DOHH2 (cell line): ENCODE data around the gene ZCCHC12.

ENCODE experiments used
- H3F3A ChIP-seq: fragments of 200-600 bp; sonication (generic), shearing (Covaris generic); 2 replicates; pipeline ENCODE4 v1.6.0; 2016; ENCODE audit warnings: antibody characterized with exemption, mild to moderate bottlenecking; ENCODE audit not compliant: control insufficient read depth, insufficient read depth
- H3K27ac ChIP-seq: fragments of 200-600 bp; sonication (generic); 2 replicates; pipeline ENCODE4 v1.5.1; 2014; ENCODE audit warnings: low read depth, mild to moderate bottlenecking, low read length, moderate library complexity
- H3K27me3 ChIP-seq: fragments of 200-600 bp; sonication (generic); 2 replicates; pipeline ENCODE4 v1.6.1; 2014; ENCODE audit warnings: mild to moderate bottlenecking, low read length, mixed read lengths; ENCODE audit not compliant: control insufficient read depth
- H3K36me3 ChIP-seq: fragments of 200-600 bp; sonication (generic); 2 replicates; pipeline ENCODE4 v1.6.1; 2014; ENCODE audit warnings: mild to moderate bottlenecking, low read length, moderate library complexity, mixed read lengths; ENCODE audit not compliant: control insufficient read depth
- H3K4me1 ChIP-seq: fragments of 200-600 bp; sonication (generic); 2 replicates; pipeline ENCODE4 v1.6.1; 2014; ENCODE audit warnings: mild to moderate bottlenecking, low read length, mixed read lengths; ENCODE audit not compliant: control insufficient read depth
- H3K4me2 ChIP-seq: fragments of 200-600 bp; sonication (generic); 2 replicates; pipeline ENCODE4 v1.6.0; 2014; ENCODE audit warnings: mild to moderate bottlenecking, low read length, moderate library complexity
- H3K4me3 ChIP-seq: fragments of 200-600 bp; sonication (generic); 2 replicates; pipeline ENCODE4 v1.5.1; 2014; ENCODE audit warnings: mild to moderate bottlenecking, low read length, mixed read lengths
- H3K79me2 ChIP-seq: fragments of 200-600 bp; sonication (generic); 2 replicates; pipeline ENCODE4 v1.6.1; 2014; ENCODE audit warnings: mild to moderate bottlenecking, low read length, mixed read lengths; ENCODE audit not compliant: control insufficient read depth
- H3K9me2 ChIP-seq: fragments of 200-600 bp; sonication (generic); replicated peaks from 2 replicates; pipeline ENCODE4 v1.6.1; 2014; ENCODE audit warnings: mild to moderate bottlenecking, low read length, mixed read lengths; ENCODE audit not compliant: control insufficient read depth
- H3K9me3 ChIP-seq: fragments of 200-600 bp; sonication (generic); 2 replicates; pipeline ENCODE4 v1.6.1; 2014; ENCODE audit warnings: antibody characterized with exemption, low read length, mixed read lengths; ENCODE audit not compliant: control insufficient read depth, insufficient read depth
- H4K20me1 ChIP-seq: fragments of 200-600 bp; sonication (generic); 2 replicates; pipeline ENCODE4 v1.6.0; 2014; ENCODE audit warnings: low read depth, mild to moderate bottlenecking, antibody characterized with exemption, low read length, moderate library complexity; ENCODE audit not compliant: control insufficient read depth, insufficient read depth
- CTCF ChIP-seq: fragments of 200-600 bp; sonication (generic); IDR thresholded peaks from one replicate; pipeline ENCODE4 v1.5.1; 2014; ENCODE audit warnings: antibody characterized with exemption, mild to moderate bottlenecking, low read depth, low read length; ENCODE audit not compliant: poor library complexity, severe bottlenecking
- EZH2phosphoT487 ChIP-seq: fragments of 200-600 bp; sonication (generic); IDR thresholded peaks from 2 replicates; pipeline ENCODE4 v1.6.1; 2017; ENCODE audit warnings: borderline replicate concordance, mild to moderate bottlenecking, antibody characterized with exemption, low read length, moderate library complexity, mixed read lengths

Gene ZCCHC12

GRCh38 chrX:118855681-118856310, 32.2 kb downstream of the ZCCHC12 start:
- Histone ChIP-seq H3F3A (no peaks in the 10 kb centered on the region), H3K79me2 (no peaks in the 10 kb centered on the region), H3K4me1 (no peaks in the 10 kb centered on the region), H3K4me2 (no peak overlapping the region), H4K20me1 (no peaks in the 10 kb centered on the region), H3K4me3 (no peak overlapping the region), H3K9me3 (no peaks in the 10 kb centered on the region), H3K27me3 (no peaks in the 10 kb centered on the region), H3K27ac (no peak overlapping the region), H3K9me2 (no peaks in the 10 kb centered on the region), H3K36me3 (no peaks in the 10 kb centered on the region)
- TF ChIP-seq EZH2phosphoT487 (no peak), CTCF (no peak)

- no peak overlapping the region for H3K4me3 ChIP-seq
- H3K27ac ChIP-seq: no peak overlapping the region
- H3K9me3 ChIP-seq: no peaks in the 10 kb centered on the region
- no peaks in the 10 kb centered on the region for H3K9me2 ChIP-seq
- H4K20me1 ChIP-seq: no peaks in the 10 kb centered on the region
- no peaks in the 10 kb centered on the region for H3K4me1 ChIP-seq
- no peaks in the 10 kb centered on the region for H3K36me3 ChIP-seq
- TF ChIP-seq EZH2phosphoT487 (no peak), CTCF (no peak)
- H3K4me2 ChIP-seq: no peak overlapping the region
- H3F3A ChIP-seq: no peaks in the 10 kb centered on the region
- H3K79me2 ChIP-seq: no peaks in the 10 kb centered on the region
- H3K27me3 ChIP-seq: no peaks in the 10 kb centered on the region
Observed at GRCh38 chrX:118857006-118857405, 33.4 kb downstream of the ZCCHC12 start.

- no peaks in the 10 kb centered on the region for H3F3A ChIP-seq
- H4K20me1 ChIP-seq: no peaks in the 10 kb centered on the region
- H3K4me2 ChIP-seq: no peak overlapping the region
Observed at GRCh38 chrX:118861338-118861737, 37.7 kb downstream of the ZCCHC12 start.

More at GRCh38 chrX:118861338-118861737, 37.7 kb downstream of the ZCCHC12 start:
- no peaks in the 10 kb centered on the region for H3K9me3 ChIP-seq
- H3K36me3 ChIP-seq: no peaks in the 10 kb centered on the region
- no peak overlapping the region for H3K4me3 ChIP-seq
- no peaks in the 10 kb centered on the region for H3K9me2 ChIP-seq
- no peaks in the 10 kb centered on the region for H3K4me1 ChIP-seq
- TF ChIP-seq EZH2phosphoT487: no peak
- TF ChIP-seq CTCF: no peak
- H3K79me2 ChIP-seq: no peaks in the 10 kb centered on the region
- no peaks in the 10 kb centered on the region for H3K27me3 ChIP-seq
- no peak overlapping the region for H3K27ac ChIP-seq
